Kidney (tissue), 14 donors: Measurements from ENCODE around the gene NCS1. TPM values are rescaled to one million over a fixed set of nuclear protein-coding genes. Genes with fewer than 3 reads are reported as not detected.

Experiments used
- DNase-seq, 5 donors: peaks; one replicate each; pipeline ENCODE4 v3.0.0-alpha.2; 2013 to 2020
- FAIRE-seq: peaks from 2 replicates; lab custom pipeline; 2012; peaks lifted over from hg19 to GRCh38; lab: Jason Lieb, UNC
- H3K27ac ChIP-seq, 2 donors: one replicate each; pipeline ENCODE4 v1.7.0; 2013; ENCODE audit warnings: low read depth in 2 of 2, low read length in 2 of 2, inconsistent platforms in 1 of 2
- H3K27me3 ChIP-seq: one replicate; pipeline ENCODE4 v1.7.1; 2013; ENCODE audit warnings: low read length, inconsistent platforms; ENCODE audit not compliant: control insufficient read depth, insufficient read depth
- H3K36me3 ChIP-seq, 3 donors: one replicate each; pipeline versions ENCODE4 v1.7.0 to v1.7.1; 2013; ENCODE audit warnings: low read length in 3 of 3, control low read depth in 1 of 3, inconsistent platforms in 1 of 3; ENCODE audit not compliant: insufficient read depth in 3 of 3, control insufficient read depth in 2 of 3
- H3K4me1 ChIP-seq, 3 donors: one replicate each; pipeline versions ENCODE4 v1.7.0 to v1.7.1; 2013; ENCODE audit warnings: low read length in 3 of 3, inconsistent platforms in 1 of 3, low read depth in 1 of 3; ENCODE audit not compliant: control insufficient read depth in 2 of 3, insufficient read depth in 2 of 3
- H3K4me3 ChIP-seq, 3 donors: one replicate each; pipeline versions ENCODE4 v1.7.0 to v1.8.1; 2013; ENCODE audit warnings: low read length in 3 of 3, control low read depth in 1 of 3, inconsistent platforms in 1 of 3
- H3K9ac ChIP-seq, 3 donors: one replicate each; pipeline versions ENCODE4 v1.7.0 to v1.7.1; 2013; ENCODE audit warnings: low read length in 3 of 3, control low read depth in 1 of 3, inconsistent platforms in 1 of 3
- H3K9me3 ChIP-seq, 3 donors: one replicate each; pipeline versions ENCODE4 v1.7.0 to v1.7.1; 2013; ENCODE audit warnings: low read length in 3 of 3, control low read depth in 1 of 3, inconsistent platforms in 1 of 3; ENCODE audit not compliant: control insufficient read depth in 2 of 3, insufficient read depth in 1 of 3
- CTCF ChIP-seq: IDR thresholded peaks from 3 replicates; pipeline ENCODE4 v1.5.1; 2012; ENCODE audit warnings: mild to moderate bottlenecking, moderate library complexity, borderline replicate concordance; ENCODE audit not compliant: insufficient read depth; ENCODE audit errors: extremely low read depth
- intact Hi-C: fragments of 100-400 bp; cut with DNase I; formaldehyde crosslinking; loops from one replicate; pipeline ENCODE4 v1.11.1; 2022
- polyA plus RNA-seq: library from polyadenylated mRNA; stranded (reverse); fragments of 350-450 nt; fragmentation: Illumina TruSeq; extraction: RNeasy Lipid Tissue Mini Kit (QIAGEN cat#74804); gene quantifications from one replicate; pipeline ENCODE4 v1.2.3, GENCODE V29; 2014; ENCODE audit warnings: low read depth, low replicate concordance; ENCODE audit not compliant: insufficient read depth
- total RNA-seq: library from RNA; stranded (reverse); fragmentation: NEBNext Ultra II Directional; extraction: Animal tissue kit (Norgen Biotek cat#: 25700); gene quantifications from one replicate; pipeline ENCODE4 v1.2.1, GENCODE V29; 2021
- donor health status: control.
- donor health status: control.
- donor health status: control.
- donor health status: control.
- donor health status: control.
- donor health status: DM: yes; HTN: yes; CAD: no.
- donor health status: Normal renal cell carcinoma (clear cell type).

NCS1 gene
- total and polyA plus RNA-seq, 2 donors from 2014 or later, result 27.7 to 37.4 TPM

- H3K9me3 ChIP-seq, result no peaks in the 10 kb centered on the region
- no peak for FAIRE-seq
- H3K27me3 ChIP-seq, result no peaks in the 10 kb centered on the region
- no peak overlapping the region for H3K4me3 ChIP-seq
- no peak overlapping the region for H3K27ac ChIP-seq
- H3K4me1 ChIP-seq, result peaks cover 0 to 4% (median 0%) of the 10 kb centered on the region in 3 donors
- TF ChIP-seq CTCF, result no peak
- intact Hi-C loops, result loop anchor here (10.0 kb wide), 1 partner anchor 122 kb away; no protein-coding TSS in a partner anchor
- peaks cover 0 to 5% (median 0%) of the 10 kb centered on the region in 3 donors for H3K36me3 ChIP-seq
- no peak for DNase-seq
- H3K9ac ChIP-seq, result no peak overlapping the region
Measured at GRCh38 chr9:130236436-130236985, 64.3 kb downstream of the NCS1 start.

- H3K4me3 ChIP-seq, result no peak overlapping the region
- H3K9me3 ChIP-seq, result no peaks in the 10 kb centered on the region
- H3K4me1 ChIP-seq, result peaks cover 0 to 4% (median 0%) of the 10 kb centered on the region in 3 donors
- DNase-seq, result peak in 4 of 5 donors; percentile 75 to 82 (median 76)
- H3K27me3 ChIP-seq, result no peaks in the 10 kb centered on the region
- H3K36me3 ChIP-seq, result peaks cover 0 to 5% (median 0%) of the 10 kb centered on the region in 3 donors
- intact Hi-C loops, result loop anchor here (10.0 kb wide), 1 partner anchor 122 kb away; no protein-coding TSS in a partner anchor
- no peak for FAIRE-seq
- no peak overlapping the region for H3K27ac ChIP-seq
- no peak overlapping the region for H3K9ac ChIP-seq
- no peak for TF ChIP-seq CTCF
Measured at GRCh38 chr9:130237076-130237475, 64.9 kb downstream of the NCS1 start.

- Histone ChIP-seq H3K4me1 (peaks cover 0 to 7% (median 3%) of the 10 kb centered on the region in 3 donors), H3K4me3 (no peak overlapping the region), H3K27ac (no peak overlapping the region), H3K36me3 (peaks cover 0 to 5% (median 0%) of the 10 kb centered on the region in 3 donors), H3K9me3 (no peaks in the 10 kb centered on the region), H3K9ac (no peak overlapping the region), H3K27me3 (no peaks in the 10 kb centered on the region)
- peak in 1 of 5 donors; percentile 33 for DNase-seq
- no peak for TF ChIP-seq CTCF
- intact Hi-C loops, result loop anchor here (10.0 kb wide), 1 partner anchor 123 kb away; no protein-coding TSS in a partner anchor
- FAIRE-seq, result no peak
Measured at GRCh38 chr9:130237763-130238524, 65.7 kb downstream of the NCS1 start.
